A549 treated with CpdA at 1 μM for 4 hours (cell line): ENCODE results near the gene MOB3C. TPM values are rescaled to one million over a fixed set of nuclear protein-coding genes. Genes with fewer than 3 reads are reported as not detected.

Experiments
- total RNA-seq: library from RNA; stranded (reverse); fragments of 200-300 nt; extraction: Qiagen RNA extraction; gene quantifications from 5 replicates; pipeline ENCODE4 v1.2.3, GENCODE V29; 2022; ENCODE audit warnings: low read depth

Gene MOB3C
- 4.2 to 4.8 TPM (median 4.5 TPM) in 5 replicates for total RNA-seq

DNA sequence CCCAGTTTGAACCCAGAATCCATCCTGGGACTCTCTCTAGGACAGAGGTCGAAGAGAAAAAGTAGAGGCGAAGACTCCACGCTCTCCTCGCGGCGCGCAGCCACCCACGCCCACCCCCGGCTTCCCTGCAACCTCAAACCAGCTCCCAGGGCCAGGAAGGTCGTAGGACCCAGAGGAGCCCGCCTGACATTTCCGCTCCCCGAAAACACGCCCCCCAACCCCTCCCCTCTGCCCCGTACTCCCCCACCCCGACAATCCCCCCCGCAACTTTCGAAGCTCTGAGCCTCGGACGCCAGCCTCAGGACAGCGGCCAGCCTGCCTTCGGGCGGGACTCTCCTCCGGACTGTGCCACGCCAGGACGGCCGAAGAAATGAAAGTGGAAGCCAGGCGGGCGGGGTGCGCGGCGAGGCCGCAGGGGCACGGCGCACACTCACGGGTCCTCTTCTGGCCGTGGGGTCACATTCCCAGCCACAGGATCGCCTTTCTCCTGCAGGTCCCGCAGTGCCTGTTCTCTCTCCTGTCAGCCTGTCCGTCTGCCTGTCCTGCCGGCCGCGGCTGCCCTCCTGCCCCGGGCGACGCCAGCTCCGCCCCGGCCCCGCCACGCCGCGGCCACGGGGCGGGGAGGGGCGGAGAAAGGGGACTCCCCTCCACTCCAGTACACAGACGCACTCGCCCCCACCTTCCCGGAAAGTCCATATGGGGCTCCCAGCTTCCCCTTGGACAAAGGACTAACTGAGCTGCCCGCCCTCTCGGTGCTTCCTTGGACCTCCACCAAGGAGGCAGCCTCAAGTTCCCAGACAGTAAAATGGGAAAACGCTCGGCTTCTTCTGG lies at the start of gene MOB3C:
TSS of gene MOB3C (minus strand) at position 535 of the 831 bp plus-strand sequence. CDS start 3,490 bp downstream, outside the sequence.

DNA sequence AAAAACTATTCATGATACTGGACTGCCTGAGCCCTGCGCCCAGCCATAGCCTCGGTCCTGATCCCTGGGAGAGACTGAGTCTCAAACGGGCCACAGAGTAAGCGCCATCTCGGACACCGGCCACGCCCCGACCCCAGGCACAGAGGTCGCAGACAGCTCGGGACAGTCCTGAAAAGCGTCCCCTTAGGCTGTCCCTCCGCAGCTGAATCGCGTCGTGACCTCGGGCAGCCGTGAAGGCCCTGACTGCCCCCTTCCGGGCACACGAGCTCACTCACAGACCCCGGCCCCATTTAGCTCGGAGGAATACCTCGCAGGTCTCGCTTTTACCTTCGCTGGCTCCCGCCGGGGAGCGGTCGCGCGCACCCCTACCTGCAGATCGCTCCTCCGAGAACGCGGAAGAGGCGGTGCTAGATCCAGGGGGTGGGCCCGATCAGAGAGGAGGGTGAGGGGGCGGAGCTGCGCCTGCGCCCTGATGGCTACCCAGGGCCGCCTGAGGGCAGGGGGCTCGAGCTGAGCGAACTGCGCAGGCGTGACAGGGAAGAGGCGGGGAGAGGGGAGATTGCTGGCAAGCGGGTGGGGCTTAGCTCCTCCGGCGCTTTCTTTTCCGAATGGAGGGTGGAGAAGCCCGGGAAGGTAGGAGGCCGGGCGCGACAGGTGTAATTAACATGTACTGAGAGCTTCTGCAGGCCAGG lies 12.6 kb downstream of the MOB3C start, which contains the start of gene MKNK1:
TSS of gene MKNK1 (minus strand) at position 411 of the 692 bp plus-strand sequence. CDS start 20,941 bp downstream, outside the sequence.

Other genes with a start within 250 kb of the MOB3C start
- gene FAAH, start 222.5 kb downstream of the MOB3C start, total RNA-seq = 0.81 to 2.6 TPM (median 0.83 TPM) in 5 replicates
- 0.61 to 1.5 TPM (median 0.82 TPM) in 5 replicates for gene DMBX1, start 127.0 kb downstream of the MOB3C start, total RNA-seq
- gene KNCN, start 65.2 kb downstream of the MOB3C start, total RNA-seq = not detected in 5 replicates
- gene MKNK1, start 12.5 kb downstream of the MOB3C start, total RNA-seq = 16.3 to 19.1 TPM (median 17.9 TPM) in 5 replicates
- 29.8 to 34.5 TPM (median 33.1 TPM) in 5 replicates for gene ATPAF1, start 51.6 kb upstream of the MOB3C start, total RNA-seq
- not detected in 5 replicates for gene TEX38, start 55.0 kb upstream of the MOB3C start, total RNA-seq
- gene EFCAB14, start 102.3 kb upstream of the MOB3C start, total RNA-seq = 23.4 to 30.5 TPM (median 26.3 TPM) in 5 replicates
- not detected in 5 replicates for gene CYP4B1, start 182.2 kb upstream of the MOB3C start, total RNA-seq